GM18502 (cell line): ENCODE measurements around the gene ATL2.
"Not testable (repeated sequence)": the region's sequence is repeated elsewhere in the genome, so short reads cannot be mapped to it uniquely, and the experiment has no call there.

Experiments used
- ATAC-seq: cut with Tn5 transposase; IDR thresholded peaks from one replicate; pipeline ENCODE4 v1.9.1; 2021; ENCODE audit warnings: mild to moderate bottlenecking; ENCODE audit not compliant: unreplicated experiment, poor library complexity

The ATL2 gene

DNA sequence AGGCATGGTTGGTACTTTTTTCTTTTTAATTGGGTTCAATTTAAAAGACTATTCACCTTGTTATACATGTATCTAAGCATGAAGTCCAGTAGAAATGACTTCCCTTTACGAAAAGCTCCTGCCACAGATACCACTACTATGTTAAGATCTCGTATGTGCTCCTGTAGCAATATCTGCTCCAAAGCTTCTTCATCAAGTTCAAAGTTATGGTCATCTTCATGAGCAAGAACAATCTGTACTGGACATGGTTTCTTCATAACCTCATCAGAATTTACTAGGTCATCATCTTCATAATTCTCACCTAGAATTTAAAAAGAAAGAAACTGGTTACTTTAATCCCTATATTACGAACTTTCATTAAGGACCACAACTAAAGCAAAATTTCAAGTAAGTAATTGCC is 33.9 kb downstream of the ATL2 start:
- ATAC-seq: no peak

- no peak for ATAC-seq
Measured at GRCh38 chr2:38336621-38337020, 40.5 kb downstream of the ATL2 start.

DNA sequence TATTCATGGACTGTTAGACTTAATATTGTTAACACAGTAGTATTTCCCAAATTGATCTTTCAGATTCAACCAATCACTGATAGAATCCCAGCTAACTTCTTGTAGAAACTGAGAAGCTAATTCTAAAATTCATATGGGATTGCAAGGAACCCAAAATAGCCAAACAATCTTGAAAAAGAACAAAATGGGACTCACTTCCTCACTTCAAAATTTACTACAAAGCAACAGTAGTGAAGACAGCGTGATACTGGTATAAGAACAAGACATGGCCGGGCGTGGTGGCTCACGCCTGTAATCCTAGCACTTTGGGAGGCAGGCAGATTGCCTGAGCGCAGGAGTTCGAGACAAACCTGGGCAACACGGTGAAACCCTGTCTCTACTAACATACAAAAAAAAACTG is 46.3 kb downstream of the ATL2 start:
- ATAC-seq: no peak

- no peak for ATAC-seq
Measured at GRCh38 chr2:38327580-38327979, 49.5 kb downstream of the ATL2 start.

DNA sequence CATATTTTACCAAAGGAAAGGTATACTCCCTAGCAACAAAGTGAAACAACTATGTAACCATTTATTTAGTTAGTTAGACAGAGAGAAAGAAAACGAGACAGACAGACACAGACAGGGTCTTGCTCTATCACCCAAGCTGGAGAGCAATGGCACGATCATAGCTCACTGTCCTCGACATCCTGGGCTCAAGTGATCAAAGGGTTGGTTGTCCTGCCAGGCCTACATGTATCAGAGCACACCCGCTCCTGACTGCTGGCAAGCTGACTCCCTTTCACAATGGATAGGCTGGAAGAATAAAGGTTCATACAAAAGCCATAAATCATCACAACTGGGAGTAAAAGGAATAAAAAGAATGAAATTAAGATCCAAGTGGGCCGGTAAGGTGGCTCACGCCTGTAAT is 53.5 kb downstream of the ATL2 start:
- no peak for ATAC-seq

GRCh38 chr2:38322224-38322914 is 54.7 kb downstream of the ATL2 start:
- ATAC-seq: no peak

DNA sequence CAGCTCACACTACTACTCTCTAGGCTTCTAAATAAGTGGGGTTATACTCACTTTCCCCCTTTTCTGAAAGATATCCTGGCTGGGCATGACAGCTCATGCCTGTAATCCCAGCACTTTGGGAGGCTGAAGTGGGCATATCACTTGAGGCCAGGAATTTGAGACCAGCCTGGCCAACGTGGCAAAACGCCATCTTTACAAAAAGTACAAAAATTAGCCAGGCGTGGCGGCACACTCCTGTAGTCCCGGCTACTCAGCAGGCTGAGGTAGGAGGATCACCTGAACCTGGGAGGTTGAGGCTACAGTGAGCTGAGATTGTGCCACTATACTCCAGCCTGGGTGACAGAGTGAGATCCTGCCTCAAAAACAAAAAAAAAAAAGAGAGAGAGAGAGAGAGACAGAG is 57.8 kb downstream of the ATL2 start:
- not testable (repeated sequence) for ATAC-seq

GRCh38 chr2:38317725-38318124 is 59.3 kb downstream of the ATL2 start:
- ATAC-seq: no peak

DNA sequence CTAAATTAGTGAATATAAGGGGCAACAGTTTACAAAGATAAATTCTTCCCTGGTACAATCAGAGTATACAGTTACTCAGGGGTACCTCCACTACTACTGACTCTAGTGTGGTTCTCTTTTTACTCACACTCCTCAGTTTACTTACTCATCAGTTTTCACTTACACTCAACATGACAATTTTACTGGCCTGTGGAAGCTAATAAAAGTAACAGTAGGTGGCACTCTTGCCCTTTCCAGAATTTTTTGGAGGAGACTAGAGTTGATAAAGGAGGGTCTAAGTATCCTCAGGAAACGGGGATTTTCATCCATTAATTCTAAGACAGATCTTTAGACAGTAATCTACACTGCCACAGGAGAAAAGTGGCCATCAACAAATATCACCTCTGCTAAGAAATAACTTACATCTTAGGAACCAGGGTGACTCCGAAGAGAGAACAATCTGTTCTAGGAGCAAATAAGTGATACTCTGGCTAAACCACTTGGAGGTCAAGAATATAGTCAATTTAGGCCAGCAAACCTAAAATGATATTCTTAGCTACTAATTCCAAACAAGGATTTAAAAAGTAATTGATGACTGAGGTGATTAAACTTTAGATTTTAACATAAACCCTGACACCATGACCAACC is 61.3 kb downstream of the ATL2 start:
- no peak for ATAC-seq

DNA sequence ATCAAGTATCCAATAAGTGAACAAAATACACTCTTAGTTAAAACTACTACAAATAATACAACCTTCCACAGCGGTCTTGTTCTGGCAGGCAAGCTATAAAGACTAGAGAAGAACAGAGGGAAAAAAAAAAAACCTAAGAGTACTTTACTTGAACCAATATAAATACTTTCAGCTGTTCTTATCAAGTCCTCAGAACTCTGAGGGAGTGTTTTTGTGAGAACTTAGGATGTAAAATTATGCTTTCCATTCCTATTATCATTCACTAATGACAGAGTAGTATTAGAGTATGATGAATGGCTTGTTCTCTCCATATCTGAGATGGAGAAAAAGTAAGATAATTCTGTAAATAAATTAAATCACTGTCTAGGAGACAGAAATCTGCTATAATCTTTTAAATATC is 68.3 kb downstream of the ATL2 start:
- ATAC-seq: no peak

DNA sequence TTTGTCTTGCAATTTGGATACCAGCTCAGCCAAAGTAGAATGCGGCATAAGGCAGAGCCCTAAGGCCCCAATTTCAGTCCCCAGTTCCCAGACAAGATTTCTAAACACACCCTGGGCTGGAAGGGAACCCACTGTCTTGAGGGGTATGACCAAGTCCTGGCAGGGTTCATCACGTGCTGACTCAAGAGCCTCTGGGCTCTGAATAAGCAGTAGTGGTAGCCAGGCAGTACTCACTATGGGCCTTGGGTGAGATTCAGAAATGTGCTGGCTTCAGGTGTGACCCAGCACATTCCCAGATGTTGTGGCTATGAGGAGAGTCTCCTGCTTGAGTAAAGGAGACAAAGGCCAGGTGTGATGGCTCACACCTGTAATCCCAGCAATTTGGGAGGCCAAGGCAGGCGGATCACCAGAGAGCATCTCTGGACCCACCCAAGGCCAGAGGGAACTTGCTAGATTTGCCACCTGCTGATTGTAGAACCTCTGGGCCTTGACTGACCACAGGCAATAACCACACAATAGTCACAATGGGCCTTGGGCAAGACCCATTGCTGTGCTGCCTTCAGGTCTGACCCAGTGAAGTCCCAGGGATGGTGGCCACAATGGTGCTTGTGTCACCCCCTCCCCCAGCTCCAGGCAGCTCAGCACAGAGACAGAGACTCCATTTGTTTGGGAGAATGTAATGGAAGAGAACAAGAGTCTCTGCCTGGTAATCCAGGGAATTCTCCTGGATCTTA is 74.9 kb downstream of the ATL2 start:
- ATAC-seq: peak; percentile 14

GRCh38 chr2:38301340-38301968 is 75.6 kb downstream of the ATL2 start:
- peak; percentile 80 for ATAC-seq

DNA sequence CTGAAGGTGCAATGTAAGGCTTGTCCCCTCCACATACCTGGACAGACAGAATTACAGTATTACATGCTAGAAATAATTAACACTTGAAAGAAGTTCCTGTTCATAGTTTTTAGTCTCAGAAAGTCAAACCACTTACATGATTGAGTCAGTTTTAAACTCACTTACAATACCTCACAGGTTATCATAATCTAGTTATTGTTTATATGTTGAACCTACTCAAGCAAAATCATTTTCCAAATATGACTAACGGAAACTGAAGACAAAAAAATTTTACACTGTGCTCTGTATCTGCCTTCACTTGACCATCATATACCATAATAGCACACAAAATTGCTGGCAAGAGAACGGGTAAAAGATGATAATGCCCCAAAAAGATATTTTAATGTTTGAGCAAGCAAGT is 78.5 kb downstream of the ATL2 start:
- no peak for ATAC-seq

- ATAC-seq: no peak
Measured at GRCh38 chr2:38296197-38296780, 80.8 kb downstream of the ATL2 start.

DNA sequence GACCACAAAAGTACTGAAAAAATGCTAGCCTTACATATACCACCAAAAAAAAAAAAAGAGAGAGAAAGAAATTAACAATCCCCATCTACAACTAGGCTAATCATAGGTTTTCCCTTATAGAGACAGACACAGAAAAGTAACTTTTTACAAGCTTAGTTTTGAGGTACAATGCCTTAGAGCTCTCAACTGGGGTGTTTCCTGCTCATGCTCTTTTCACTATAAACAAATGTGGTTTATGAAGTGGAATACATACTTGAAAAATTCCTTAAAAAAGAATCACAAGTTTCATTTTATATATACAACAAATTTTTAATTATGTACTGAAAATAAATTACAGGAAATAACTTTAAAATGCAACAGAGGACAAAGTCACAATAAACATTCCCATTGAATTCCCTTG is 82.5 kb downstream of the ATL2 start:
- ATAC-seq: no peak

DNA sequence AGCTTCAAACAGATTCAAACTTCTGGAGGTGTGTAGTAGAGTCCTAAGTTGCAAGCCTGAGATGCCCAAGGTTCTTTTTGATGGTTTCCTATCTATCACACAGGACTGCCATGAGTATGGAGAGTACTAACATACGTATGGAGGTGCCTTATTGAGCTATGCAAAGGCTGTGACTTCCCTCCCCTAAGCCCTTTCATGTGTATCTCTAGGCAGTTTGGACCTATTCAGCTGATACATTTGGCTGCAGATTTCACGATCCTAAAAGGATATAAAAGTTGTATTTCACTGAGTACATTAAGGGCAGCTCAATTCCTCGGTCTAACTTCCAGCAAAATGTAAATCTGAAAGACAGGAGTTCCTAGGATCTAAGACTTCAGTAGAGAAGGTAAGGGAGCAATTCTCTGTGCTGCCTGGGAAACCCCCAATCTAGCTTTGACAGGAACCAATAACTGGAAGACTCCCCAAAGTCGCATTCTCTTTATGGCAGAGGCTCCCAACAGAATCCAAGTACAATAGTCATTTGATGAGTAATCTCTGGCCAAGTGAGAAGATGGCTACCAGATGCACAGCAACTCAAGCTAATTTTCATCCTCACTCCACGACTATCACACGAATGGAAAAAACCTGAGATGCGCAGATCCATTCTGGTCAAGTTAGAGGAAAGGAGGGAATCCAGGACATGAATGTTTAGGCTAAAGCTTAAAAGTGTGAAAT is 83.8 kb downstream of the ATL2 start:
- ATAC-seq: no peak

DNA sequence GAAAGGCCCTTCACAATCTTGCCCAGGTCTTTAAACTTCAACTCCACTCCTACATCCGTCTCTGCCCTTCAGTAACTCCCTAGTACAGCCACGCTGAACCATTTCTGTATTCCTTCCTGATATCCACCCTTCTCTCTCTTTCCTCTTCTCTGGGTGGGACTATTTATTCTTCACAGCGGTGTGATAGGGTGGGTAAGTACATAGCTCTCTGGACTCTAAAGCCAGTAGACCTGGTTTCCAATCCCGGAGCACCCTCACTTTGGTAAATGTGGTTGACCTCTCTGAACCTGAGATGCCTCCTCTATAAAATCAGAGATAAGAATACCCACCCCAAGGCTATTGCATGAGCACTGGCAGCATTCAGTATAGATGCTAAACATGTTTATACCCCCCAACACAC is 86.7 kb downstream of the ATL2 start:
- no peak for ATAC-seq

GRCh38 chr2:38284971-38285370 is 92.1 kb downstream of the ATL2 start:
- ATAC-seq: no peak

DNA sequence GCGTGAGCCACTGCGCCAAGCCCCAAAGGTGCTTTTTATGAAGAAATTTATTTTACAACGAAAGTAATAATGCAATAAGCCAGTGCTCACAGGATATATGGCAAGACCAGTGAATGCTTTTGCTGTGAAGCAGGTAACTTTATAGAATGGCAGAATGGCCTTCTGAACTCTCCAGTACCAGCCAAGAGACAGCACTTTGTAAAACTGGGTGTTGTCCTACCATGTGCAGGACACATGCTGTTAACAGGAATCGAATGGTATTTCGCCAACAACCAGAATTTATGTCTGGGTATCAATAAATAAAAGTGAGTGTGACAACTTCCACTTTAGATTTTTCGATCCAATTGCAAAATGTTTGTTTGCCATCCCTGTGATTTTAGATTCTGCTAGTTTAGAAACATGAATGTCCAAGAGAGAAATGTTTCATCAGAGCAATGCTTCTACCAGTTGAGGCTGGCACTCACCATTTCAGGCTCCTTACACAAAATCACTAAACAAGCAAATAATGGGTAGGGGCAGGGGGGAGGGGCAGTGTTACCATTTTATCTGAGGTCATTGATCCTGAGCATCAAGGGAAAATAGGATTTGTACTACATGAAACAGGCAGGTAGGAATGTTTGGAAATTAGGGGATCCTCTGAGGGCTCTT is 95.9 kb downstream of the ATL2 start:
- ATAC-seq: no peak

DNA sequence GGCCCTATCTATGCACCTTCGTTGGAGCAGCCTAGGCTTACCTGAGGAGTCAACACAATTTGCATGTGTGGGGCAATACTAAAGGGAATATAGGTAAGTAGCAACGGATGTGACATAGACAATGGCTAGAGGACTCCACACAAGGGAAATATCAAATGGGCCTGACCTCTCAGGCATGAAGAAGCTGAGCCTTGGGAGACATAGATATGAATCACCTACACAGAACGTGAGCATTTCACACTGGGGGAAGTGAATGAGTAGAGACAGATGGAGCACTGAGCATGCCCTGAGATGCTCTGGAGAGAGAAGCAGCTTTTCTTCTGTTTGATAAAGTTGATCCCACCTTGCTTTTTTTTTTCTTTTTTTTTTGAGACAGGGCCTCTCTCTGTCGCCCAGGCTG is 97.9 kb downstream of the ATL2 start:
- ATAC-seq: no peak
